B cell (primary cell): ENCODE data around the gene HELB. TPM values are rescaled to one million over a fixed set of nuclear protein-coding genes. Genes with fewer than 3 reads are reported as not detected.

Experiments
- ATAC-seq: fragments of 200-7000 bp; cut with Tn5 transposase; one replicate; pipeline ENCODE4 v1.10.0; 2021; ENCODE audit warnings: low read depth, mild to moderate bottlenecking, moderate number of reproducible peaks, moderate library complexity
- CTCF ChIA-PET: fragments of 350-600 bp; sonication (Branson Sonifier 250); formaldehyde crosslinking; loops from one replicate; lab custom pipeline; 2021; ENCODE audit warnings: antibody characterized with exemption, inconsistent platforms; lab: Charles Lee
- POLR2A ChIA-PET: fragments of 350-600 bp; sonication (Branson Sonifier 250); formaldehyde crosslinking; loops from one replicate; lab custom pipeline; 2021; ENCODE audit warnings: antibody characterized with exemption; lab: Charles Lee
- DNase-seq: peaks from one replicate; pipeline ENCODE4 v3.0.0; 2013
- H2AFZ ChIP-seq: 2 replicates; pipeline ENCODE4 v1.6.1; 2012; ENCODE audit warnings: mild to moderate bottlenecking, low read depth, low read length; ENCODE audit not compliant: insufficient read depth, poor library complexity, severe bottlenecking
- H3K27ac ChIP-seq, 2 donors: 1 replicate in 1 of 2; 2 replicates in 1 of 2; pipeline ENCODE4 v1.5.1; 2012 to 2013; ENCODE audit warnings: low read length in 2 of 2, mild to moderate bottlenecking in 2 of 2, moderate library complexity in 1 of 2
- H3K27me3 ChIP-seq, 4 experiments: fragments of 200-600 bp in 1 of 4; sonication (generic) in 1 of 4; replicated peaks in 1 of 4; 1 replicate in 2 of 4; 2 replicates in 2 of 4; pipeline versions ENCODE4 v1.6.1 to v1.7.0; 2013 to 2016; ENCODE audit warnings: low read length in 3 of 4, mild to moderate bottlenecking in 2 of 4, mixed read lengths in 1 of 4, moderate library complexity in 1 of 4; ENCODE audit not compliant: insufficient read depth in 4 of 4, control insufficient read depth in 3 of 4; ENCODE audit errors: control extremely low read depth in 1 of 4
- H3K36me3 ChIP-seq, 2 experiments: replicated peaks in 1 of 2; 1 replicate in 1 of 2; 2 replicates in 1 of 2; pipeline versions ENCODE4 v1.6.1 to v1.7.1; 2013; ENCODE audit warnings: low read length in 1 of 2; ENCODE audit not compliant: insufficient read depth in 2 of 2, control insufficient read depth in 1 of 2; ENCODE audit errors: control extremely low read depth in 1 of 2, extremely low read depth in 1 of 2
- H3K4me1 ChIP-seq, 2 donors: fragments of 200-600 bp in 1 of 2; sonication (generic) in 1 of 2; 1 replicate in 1 of 2; 2 replicates in 1 of 2; pipeline versions ENCODE4 v1.5.1 to v1.6.1; 2013 to 2017; ENCODE audit warnings: low read length in 2 of 2; ENCODE audit not compliant: control insufficient read depth in 2 of 2, insufficient read depth in 2 of 2
- H3K4me2 ChIP-seq: replicated peaks from 2 replicates; pipeline ENCODE3; 2012; ENCODE audit warnings: mild to moderate bottlenecking, low read depth, low read length; ENCODE audit not compliant: poor library complexity, severe bottlenecking
- H3K4me3 ChIP-seq, 5 experiments: fragments of 200-600 bp in 1 of 5; sonication (generic) in 1 of 5; 1 replicate in 3 of 5; 2 replicates in 2 of 5; pipeline versions ENCODE4 v1.5.1 to v1.7.0; 2011 to 2016; ENCODE audit warnings: low read length in 4 of 5, mild to moderate bottlenecking in 4 of 5, low read depth in 2 of 5, control low read depth in 1 of 5, moderate library complexity in 1 of 5; ENCODE audit not compliant: insufficient read depth in 1 of 5; ENCODE audit errors: control extremely low read depth in 1 of 5, extremely low read depth in 1 of 5
- H3K79me2 ChIP-seq: fragments of 200-600 bp; sonication (generic); one replicate; pipeline ENCODE4 v1.6.0; 2016; ENCODE audit warnings: low read length; ENCODE audit not compliant: control insufficient read depth, insufficient read depth
- H3K9ac ChIP-seq: fragments of 200-600 bp; sonication (generic); 2 replicates; pipeline ENCODE4 v1.6.1; 2017; ENCODE audit warnings: mild to moderate bottlenecking, low read length, moderate library complexity
- H3K9me3 ChIP-seq, 3 donors: one replicate each; pipeline versions ENCODE4 v1.6.1 to v1.7.1; 2013; ENCODE audit warnings: low read length in 2 of 3; ENCODE audit not compliant: control insufficient read depth in 2 of 3, insufficient read depth in 1 of 3; ENCODE audit errors: control extremely low read depth in 1 of 3
- H4K20me1 ChIP-seq: 2 replicates; pipeline ENCODE4 v1.6.0; 2012; ENCODE audit warnings: mild to moderate bottlenecking, low read length; ENCODE audit not compliant: insufficient read depth, control insufficient read depth, poor library complexity, severe bottlenecking
- H3K27ac Mint-ChIP-seq: one replicate; pipeline ENCODE4 v1.8.0; 2021; ENCODE audit warnings: mixed read lengths
- H3K27me3 Mint-ChIP-seq: one replicate; pipeline ENCODE4 v1.8.0; 2021; ENCODE audit warnings: mixed read lengths
- H3K4me1 Mint-ChIP-seq: one replicate; pipeline ENCODE4 v1.8.0; 2021; ENCODE audit warnings: mixed read lengths
- H3K4me3 Mint-ChIP-seq: one replicate; pipeline ENCODE4 v1.8.0; 2021; ENCODE audit warnings: mixed read lengths
- H3K9me3 Mint-ChIP-seq: one replicate; pipeline ENCODE4 v1.8.0; 2022; ENCODE audit warnings: mixed read lengths; ENCODE audit not compliant: insufficient read depth
- CTCF ChIP-seq: fragments of 200-600 bp; IDR thresholded peaks from one replicate; pipeline ENCODE4 v1.8.0; 2022; ENCODE audit warnings: antibody characterized with exemption, mild to moderate bottlenecking
- EZH2 ChIP-seq: IDR thresholded peaks from 2 replicates; pipeline ENCODE4 v1.6.1; 2012; ENCODE audit warnings: borderline replicate concordance, low read depth, mild to moderate bottlenecking, moderate library complexity, low read length; ENCODE audit not compliant: insufficient read depth, poor library complexity, severe bottlenecking
- WGBS: methylation state at CpG from one replicate; pipeline ENCODE4 v1.1.5; 2013; ENCODE audit warnings: missing lambda C conversion rate; ENCODE audit not compliant: insufficient coverage; 5-methylcytosine and 5-hydroxymethylcytosine counted together
- intact Hi-C: fragments of 100-400 bp; cut with micrococcal nuclease; formaldehyde crosslinking; loops from one replicate; pipeline ENCODE4 v1.10.0; 2022
- polyA plus RNA-seq: library from polyadenylated mRNA; depleted of rRNA; stranded (reverse); fragments of >200 nt; gene quantifications from 2 replicates; pipeline ENCODE4 v1.2.3, GENCODE V29; 2012
- total RNA-seq, 2 donors: library from RNA; stranded (reverse); fragments of 120-200 nt in 1 of 2; gene quantifications; 1 replicate in 1 of 2; 2 replicates in 1 of 2; pipeline versions ENCODE4 v1.2.3 to v1.2.4, GENCODE V29; 2013 to 2022

HELB gene
- total and polyA plus RNA-seq, 2 donors (not counting 1 experiment from before 2014, with no cell fraction given): 2.4 to 10.0 TPM

GRCh38 chr12:66361703-66362102 is 59.4 kb downstream of the HELB start:
- no peaks in the 10 kb centered on the region for H3K27me3 Mint-ChIP-seq
- Histone ChIP-seq H3K4me3 (no peak overlapping the region), H3K36me3 (no peaks in the 10 kb centered on the region), H4K20me1 (no peaks in the 10 kb centered on the region), H3K4me2 (no peak overlapping the region), H2AFZ (no peak overlapping the region), H3K27ac (no peak overlapping the region), H3K79me2 (no peaks in the 10 kb centered on the region), H3K9me3 (no peaks in the 10 kb centered on the region), H3K9ac (no peak overlapping the region), H3K4me1 (no peaks in the 10 kb centered on the region), H3K27me3 (no peaks in the 10 kb centered on the region)
- H3K9me3 Mint-ChIP-seq: no peaks in the 10 kb centered on the region
- intact Hi-C loops: no loop called here
- no peak for DNase-seq
- TF ChIP-seq CTCF: no peak
- no peak for TF ChIP-seq EZH2
- no peak overlapping the region for H3K4me3 Mint-ChIP-seq
- H3K27ac Mint-ChIP-seq: no peak overlapping the region
- ChIA-PET POLR2A (no interaction called here), CTCF (no interaction called here)
- no peak for ATAC-seq
- H3K4me1 Mint-ChIP-seq: no peaks in the 10 kb centered on the region
- 89% methylated on average over 2 of the region's 4 CpGs for WGBS

GRCh38 chr12:66365718-66366490 is 63.6 kb downstream of the HELB start:
- POLR2A ChIA-PET: no interaction called here
- no peak overlapping the region for H3K4me3 ChIP-seq

More at GRCh38 chr12:66365718-66366490, 63.6 kb downstream of the HELB start:
- no peaks in the 10 kb centered on the region for H4K20me1 ChIP-seq
- H3K4me2 ChIP-seq: no peak overlapping the region
- H3K9me3 ChIP-seq: no peaks in the 10 kb centered on the region
- no peak overlapping the region for H2AFZ ChIP-seq
- H3K9ac ChIP-seq: no peak overlapping the region
- no peak for TF ChIP-seq CTCF
- TF ChIP-seq EZH2: no peak
- Mint-ChIP-seq H3K9me3 (no peaks in the 10 kb centered on the region), H3K4me3 (no peak overlapping the region), H3K27ac (no peak overlapping the region), H3K4me1 (no peaks in the 10 kb centered on the region), H3K27me3 (no peaks in the 10 kb centered on the region)
- CTCF ChIA-PET: no interaction called here
- no peaks in the 10 kb centered on the region for H3K79me2 ChIP-seq
- ATAC-seq (no peak), DNase-seq (no peak)
- H3K36me3 ChIP-seq: no peaks in the 10 kb centered on the region
- WGBS: no CpG with 5 or more reads among the region's 3 CpGs
- H3K4me1 ChIP-seq: no peaks in the 10 kb centered on the region
- H3K27ac ChIP-seq: no peak overlapping the region
- no peaks in the 10 kb centered on the region for H3K27me3 ChIP-seq
- intact Hi-C loops: no loop called here
